GM12874 (cell line): ENCODE measurements around the gene BARX2.

Experiments used
- TF ChIP-seq, protein P1 (sequence below): IDR thresholded peaks from 2 replicates; pipeline ENCODE4 v1.5.1; 2011; ENCODE audit warnings: low read depth, mild to moderate bottlenecking, control low read depth, low read length, moderate library complexity; ENCODE audit not compliant: insufficient read depth

Gene BARX2

DNA sequence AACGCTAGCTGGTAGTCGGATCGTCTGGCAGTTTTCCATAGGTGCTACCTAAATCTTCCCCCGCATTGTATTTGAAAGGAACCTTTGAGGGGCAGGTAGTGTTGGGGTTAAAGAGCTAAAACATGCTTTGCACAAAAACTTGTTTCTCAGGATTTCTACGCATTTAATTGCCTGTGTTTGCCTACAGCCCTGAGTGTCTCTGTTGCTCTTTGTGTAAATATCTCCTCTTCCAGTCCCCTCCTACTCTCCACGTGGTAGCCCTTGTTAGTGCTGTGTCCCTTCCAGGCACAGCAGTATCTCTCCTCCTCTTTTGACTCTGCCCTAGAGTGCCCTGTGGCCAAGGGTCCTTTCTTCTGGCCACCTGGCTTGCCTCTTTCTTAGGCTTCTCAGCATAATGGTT lies 81.7 kb downstream of the BARX2 start:
- TF ChIP-seq, protein P1, sequence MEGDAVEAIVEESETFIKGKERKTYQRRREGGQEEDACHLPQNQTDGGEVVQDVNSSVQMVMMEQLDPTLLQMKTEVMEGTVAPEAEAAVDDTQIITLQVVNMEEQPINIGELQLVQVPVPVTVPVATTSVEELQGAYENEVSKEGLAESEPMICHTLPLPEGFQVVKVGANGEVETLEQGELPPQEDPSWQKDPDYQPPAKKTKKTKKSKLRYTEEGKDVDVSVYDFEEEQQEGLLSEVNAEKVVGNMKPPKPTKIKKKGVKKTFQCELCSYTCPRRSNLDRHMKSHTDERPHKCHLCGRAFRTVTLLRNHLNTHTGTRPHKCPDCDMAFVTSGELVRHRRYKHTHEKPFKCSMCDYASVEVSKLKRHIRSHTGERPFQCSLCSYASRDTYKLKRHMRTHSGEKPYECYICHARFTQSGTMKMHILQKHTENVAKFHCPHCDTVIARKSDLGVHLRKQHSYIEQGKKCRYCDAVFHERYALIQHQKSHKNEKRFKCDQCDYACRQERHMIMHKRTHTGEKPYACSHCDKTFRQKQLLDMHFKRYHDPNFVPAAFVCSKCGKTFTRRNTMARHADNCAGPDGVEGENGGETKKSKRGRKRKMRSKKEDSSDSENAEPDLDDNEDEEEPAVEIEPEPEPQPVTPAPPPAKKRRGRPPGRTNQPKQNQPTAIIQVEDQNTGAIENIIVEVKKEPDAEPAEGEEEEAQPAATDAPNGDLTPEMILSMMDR: no peak

DNA sequence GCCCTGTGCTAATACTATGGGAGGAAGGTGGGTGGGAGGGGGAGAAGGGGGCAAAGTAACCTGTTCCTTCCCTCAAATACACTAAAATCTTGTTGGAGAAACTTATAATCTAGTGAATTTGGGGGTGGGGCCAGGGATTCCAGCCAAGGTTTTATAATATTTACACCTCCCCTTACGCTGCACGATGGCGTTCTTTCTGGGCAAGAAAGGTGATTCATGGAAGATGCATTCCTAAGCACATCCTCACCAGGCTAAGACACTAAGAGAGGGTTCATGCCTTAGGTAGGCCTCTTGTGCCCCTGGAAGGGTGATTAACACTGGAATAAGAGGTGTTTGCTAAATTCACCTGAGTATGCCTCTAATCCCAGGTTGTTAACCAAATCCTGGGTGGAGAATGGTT lies 82.6 kb downstream of the BARX2 start:
- TF ChIP-seq, protein P1: no peak

DNA sequence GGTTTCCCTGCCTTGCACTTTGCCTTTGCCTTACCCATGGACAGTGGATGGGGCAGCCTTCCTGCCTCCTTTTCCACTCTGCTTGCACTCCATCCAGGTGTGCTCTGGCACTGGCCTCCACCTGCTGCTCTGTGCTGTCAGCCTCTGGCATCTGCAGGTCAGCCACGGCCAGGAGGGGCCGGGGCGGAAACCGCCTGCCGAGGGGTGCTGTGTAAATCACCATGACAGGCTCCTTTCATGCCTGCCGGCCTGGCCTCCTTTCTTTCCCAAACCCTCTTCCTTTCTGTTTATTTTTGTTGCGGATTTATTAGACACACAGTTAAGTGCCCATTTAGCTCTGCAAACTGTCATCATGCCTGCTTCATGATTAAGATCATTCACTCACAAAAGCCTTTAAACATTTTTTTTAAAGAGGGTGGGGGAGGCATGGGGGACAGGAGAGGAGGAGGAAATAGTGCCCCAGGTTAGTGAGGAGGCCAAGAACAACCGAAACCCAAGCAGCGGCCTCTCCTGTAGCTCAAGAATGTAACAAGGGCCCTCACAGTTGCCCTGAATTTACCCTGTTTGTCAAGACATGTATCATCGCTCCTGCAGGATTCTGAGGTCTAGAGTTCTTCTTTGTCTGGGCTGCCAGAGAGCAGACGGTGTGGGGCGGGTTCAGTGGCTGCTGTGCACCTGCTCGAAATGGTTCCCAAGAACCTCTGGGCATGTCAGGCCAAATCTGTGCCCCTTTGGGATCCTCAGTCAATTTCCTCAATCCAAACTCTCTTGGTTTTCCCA lies 83.3 kb downstream of the BARX2 start:
- TF ChIP-seq, protein P1: no peak

DNA sequence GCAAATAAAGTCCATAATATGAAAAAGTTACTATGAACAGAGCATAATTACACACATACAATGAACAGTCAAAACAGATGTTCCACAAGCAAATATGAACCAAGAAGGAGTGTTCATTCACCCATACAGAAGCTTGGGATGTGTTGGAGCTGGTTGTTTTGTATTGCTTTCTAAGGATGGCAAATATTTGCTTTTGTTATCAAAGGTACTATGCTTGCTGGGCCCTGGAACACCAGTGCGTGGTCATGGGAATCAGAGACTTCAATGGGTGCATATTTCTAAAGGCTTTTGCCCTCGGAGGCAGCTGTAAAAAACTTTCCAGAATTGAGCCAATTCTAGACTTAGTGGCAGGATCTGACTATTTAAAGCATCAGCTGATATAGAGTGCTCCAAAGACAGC lies 85.1 kb downstream of the BARX2 start:
- TF ChIP-seq, protein P1: no peak

DNA sequence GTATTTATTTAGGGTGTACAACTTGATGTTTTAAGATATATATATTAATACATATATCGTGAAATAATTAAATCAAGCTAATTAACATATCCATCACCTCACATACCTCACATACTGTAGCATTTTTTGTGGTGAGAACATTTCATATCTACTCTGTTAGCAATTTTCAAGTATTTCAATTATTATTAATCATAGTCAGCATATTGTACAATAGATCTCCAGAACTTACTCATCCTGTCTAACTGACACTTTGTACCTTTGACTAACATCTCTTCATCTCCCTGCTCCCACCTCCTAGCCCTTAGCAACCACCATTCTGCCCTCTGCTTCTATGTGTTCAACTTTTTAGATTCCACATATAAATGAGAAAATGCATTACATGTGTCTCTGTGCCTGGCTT lies 108.4 kb downstream of the BARX2 start:
- TF ChIP-seq, protein P1: no peak

DNA sequence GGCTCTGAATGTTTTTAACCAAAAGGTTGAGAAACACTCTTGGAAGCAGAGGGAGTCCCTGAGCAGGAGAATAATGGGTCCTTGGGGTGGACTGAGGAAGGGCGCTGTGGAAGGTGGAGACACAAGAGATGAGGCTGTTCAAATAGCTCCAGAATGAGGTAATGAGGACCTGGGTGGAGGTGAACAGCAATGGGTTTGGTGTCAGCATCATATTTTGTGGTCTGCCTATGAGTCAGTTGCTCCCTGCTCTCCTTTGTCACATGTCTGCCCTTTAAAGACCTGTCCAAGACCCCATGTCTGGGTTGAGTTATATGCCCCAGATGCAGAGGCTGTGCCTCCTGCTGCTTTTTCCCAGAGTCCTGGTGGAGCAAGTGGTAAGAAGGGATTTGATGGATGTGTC lies 113.6 kb downstream of the BARX2 start:
- TF ChIP-seq, protein P1: no peak

DNA sequence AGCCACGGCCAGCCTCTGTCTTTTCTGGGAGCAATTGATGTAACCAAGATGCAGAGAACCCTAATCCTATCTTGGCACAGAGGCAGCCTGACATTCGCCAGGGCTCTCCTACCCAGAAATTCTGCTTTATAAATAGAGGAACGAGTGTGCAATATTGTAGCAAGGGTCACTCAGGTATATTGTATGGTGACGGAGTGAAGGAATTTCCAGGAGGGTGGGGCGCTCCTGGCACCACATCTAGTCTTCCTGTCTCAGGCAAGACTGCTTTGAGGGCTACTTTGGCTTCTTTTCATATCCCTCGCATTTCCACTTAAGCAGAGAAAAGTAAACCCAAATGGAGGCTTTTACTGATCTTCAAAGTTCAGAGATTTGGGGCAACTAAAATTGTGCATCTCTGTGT lies 114.4 kb downstream of the BARX2 start:
- TF ChIP-seq, protein P1: no peak

DNA sequence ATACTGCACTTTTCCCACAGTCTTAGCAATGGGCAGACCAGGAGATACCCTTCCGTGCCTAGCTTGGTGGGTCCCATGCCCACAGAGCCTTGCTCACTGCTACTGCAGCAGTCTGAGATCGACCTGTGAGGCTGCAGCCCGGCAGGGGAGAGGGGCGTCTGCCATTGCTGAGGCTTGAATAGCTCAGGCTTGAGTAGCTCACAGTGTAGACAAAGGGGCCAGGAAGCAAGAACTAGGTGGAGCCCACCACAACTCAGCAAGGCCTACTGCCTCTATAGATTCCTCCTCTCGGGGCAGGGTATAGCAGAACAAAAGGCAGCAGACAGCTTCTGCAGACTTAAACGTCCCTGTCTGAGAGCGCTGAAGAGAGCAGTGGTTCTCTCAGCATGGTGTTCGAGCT lies 118.1 kb downstream of the BARX2 start:
- TF ChIP-seq, protein P1: no peak
